Measurements from ENCODE around the gene FZD7. TPM values are rescaled to one million over a fixed set of nuclear protein-coding genes. Genes with fewer than 3 reads are reported as not detected.

FZD7 gene
- 10 to 100 TPM; 11.3 to 42.0 (median 25.5) TPM for total RNA-seq
- polyA plus RNA-seq: 1 to 10 TPM; 1.7 to 8.8 TPM
- long read RNA-seq, donor 1, transcript FZD7-201 (1 exons, 3,859 nt): major isoform, 57 of 57 reads
- long read RNA-seq, donor 1, partial matches to known transcripts: 0 of 57 reads
- long read RNA-seq, donor 1, other reads (novel, unspliced or antisense): 0 of 57 reads
- long read RNA-seq, donor 2, transcript FZD7-201 (1 exons, 3,859 nt): major isoform, 49 of 50 reads
- long read RNA-seq, donor 2, partial matches to known transcripts: 0 of 50 reads
- long read RNA-seq, donor 2, other reads (novel, unspliced or antisense): 1 of 50 reads
- long read RNA-seq, donor 3, transcript FZD7-201 (1 exons, 3,859 nt): major isoform, 41 of 41 reads
- long read RNA-seq, donor 3, partial matches to known transcripts: 0 of 41 reads
- long read RNA-seq, donor 3, other reads (novel, unspliced or antisense): 0 of 41 reads

DNA sequence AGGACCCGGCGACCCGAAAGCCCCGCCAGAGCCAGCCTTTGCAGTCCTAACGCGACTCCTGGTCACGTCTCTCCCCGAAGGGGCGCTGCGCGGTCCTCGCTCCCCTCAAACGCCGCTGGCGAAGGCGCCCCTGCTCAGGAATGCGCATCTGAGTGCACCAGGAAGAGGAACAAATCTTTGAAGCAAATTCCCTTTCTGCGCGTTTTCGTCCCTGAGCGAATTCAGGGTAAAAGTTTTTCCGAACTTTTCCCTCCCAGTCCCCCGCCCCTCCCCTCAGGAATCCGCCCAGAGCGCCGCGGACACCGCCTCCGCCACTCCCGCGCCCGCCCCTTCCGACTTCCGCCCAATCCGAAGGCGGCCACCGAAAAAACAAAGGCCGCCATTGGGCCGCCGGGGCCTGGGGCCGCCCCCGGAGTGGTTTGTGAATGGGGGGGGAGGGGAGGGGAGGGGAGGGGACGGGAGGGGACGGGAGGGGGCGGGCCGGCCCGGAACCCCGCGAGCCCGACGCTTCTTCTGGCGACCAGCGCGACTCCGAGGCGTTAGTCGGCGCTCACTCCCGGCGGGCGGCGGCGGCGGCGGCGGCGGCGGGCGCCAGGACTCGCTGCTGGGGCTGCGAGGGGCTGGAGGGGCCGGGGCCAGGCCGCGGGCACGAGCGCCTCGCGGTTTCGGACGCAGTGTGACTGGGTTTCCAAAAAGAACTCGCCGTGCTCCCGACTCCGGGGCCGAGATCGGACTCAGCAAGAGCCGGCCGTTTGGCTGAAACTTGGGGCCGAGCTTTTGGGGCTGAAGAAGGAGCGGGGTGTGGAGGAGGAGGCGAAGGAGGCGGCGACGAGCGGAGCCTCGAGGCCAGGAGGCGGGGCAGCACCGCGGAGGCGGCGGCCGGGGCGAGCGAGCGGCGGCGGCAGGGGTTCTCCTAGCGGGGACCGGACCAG is at the start of gene FZD7:
Gene FZD7 (plus strand): TSS at position 539 of the 932 bp plus-strand sequence. CDS start 793 bp downstream, outside the sequence.
- peak; percentile 90 to 94 (median 91) for ATAC-seq
- peak within 1 kb of the TSS; percentile 52 to 90 (median 79) for H3K4me3 ChIP-seq
- 0 to 1% (median 1%) methylated on average over 37 to 109 of the region's 109 CpGs for WGBS, 4 donors
- intact Hi-C loops (cut with DNase I): loop anchor here in 7 of 10 donors (2.0 to 10.0 kb wide), 10 partner anchors 131 to 251 kb away; partner anchors contain the start of gene ALS2 (in 2 of the 7)
- TF ChIP-seq, protein P1, sequence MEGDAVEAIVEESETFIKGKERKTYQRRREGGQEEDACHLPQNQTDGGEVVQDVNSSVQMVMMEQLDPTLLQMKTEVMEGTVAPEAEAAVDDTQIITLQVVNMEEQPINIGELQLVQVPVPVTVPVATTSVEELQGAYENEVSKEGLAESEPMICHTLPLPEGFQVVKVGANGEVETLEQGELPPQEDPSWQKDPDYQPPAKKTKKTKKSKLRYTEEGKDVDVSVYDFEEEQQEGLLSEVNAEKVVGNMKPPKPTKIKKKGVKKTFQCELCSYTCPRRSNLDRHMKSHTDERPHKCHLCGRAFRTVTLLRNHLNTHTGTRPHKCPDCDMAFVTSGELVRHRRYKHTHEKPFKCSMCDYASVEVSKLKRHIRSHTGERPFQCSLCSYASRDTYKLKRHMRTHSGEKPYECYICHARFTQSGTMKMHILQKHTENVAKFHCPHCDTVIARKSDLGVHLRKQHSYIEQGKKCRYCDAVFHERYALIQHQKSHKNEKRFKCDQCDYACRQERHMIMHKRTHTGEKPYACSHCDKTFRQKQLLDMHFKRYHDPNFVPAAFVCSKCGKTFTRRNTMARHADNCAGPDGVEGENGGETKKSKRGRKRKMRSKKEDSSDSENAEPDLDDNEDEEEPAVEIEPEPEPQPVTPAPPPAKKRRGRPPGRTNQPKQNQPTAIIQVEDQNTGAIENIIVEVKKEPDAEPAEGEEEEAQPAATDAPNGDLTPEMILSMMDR (IDR thresholded peaks at IDR 0.05): peak in 3 of 12 donors; percentile 18 to 35 (median 19)
- TF ChIP-seq POLR2A (IDR thresholded peaks at IDR 0.05): peak; percentile 53 to 83
- peaks cover 0 to 52% (median 5%) of the 10 kb centered on the region in 9 donors for H3K27me3 ChIP-seq
- peaks cover 0 to 37% (median 17%) of the 10 kb centered on the region in 12 donors for H3K4me1 ChIP-seq
- H3K36me3 ChIP-seq: no peaks in the 10 kb centered on the region
- DNase-seq: peak; percentile 94 to 96 (median 94)
- H3K9me3 ChIP-seq: no peaks in the 10 kb centered on the region
- H3K27ac ChIP-seq: peak within 1 kb of the TSS; percentile 89 to 99 (median 95)

DNA sequence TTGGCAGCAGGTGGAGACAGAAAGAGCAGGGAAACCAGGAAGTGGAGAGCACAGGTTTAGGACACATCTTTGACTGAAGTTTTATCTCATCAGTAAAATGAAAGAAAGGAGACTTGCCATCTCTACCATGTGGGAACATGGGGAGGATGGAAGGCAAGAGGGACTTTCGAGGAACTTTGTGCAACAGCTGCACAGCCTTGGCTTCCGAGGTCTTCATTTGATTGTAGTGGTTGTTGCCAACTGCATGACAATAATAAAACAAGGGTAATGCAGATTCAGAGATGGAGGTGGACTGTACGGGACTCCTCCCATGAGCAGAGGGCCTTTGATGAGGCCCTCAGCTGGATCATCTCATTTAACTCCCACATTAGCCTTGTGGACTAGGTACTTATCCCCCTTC is 49.3 kb upstream of the FZD7 start:
- Histone ChIP-seq H3K9me3 (no peaks in the 10 kb centered on the region), H3K36me3 (no peaks in the 10 kb centered on the region), H3K4me3 (no peak overlapping the region), H3K27me3 (peaks cover 0 to 3% (median 0%) of the 10 kb centered on the region in 9 donors), H3K4me1 (no peaks in the 10 kb centered on the region), H3K27ac (no peak overlapping the region)
- intact Hi-C loops (cut with DNase I): no loop called here
- TF ChIP-seq, protein P1 (IDR thresholded peaks at IDR 0.05): no peak
- no peak for TF ChIP-seq POLR2A (IDR thresholded peaks at IDR 0.05)
- ATAC-seq (no peak), DNase-seq (no peak)
- 91 to 94% (median 92%) methylated on average over 3 of the region's 3 CpGs for WGBS, 4 donors

DNA sequence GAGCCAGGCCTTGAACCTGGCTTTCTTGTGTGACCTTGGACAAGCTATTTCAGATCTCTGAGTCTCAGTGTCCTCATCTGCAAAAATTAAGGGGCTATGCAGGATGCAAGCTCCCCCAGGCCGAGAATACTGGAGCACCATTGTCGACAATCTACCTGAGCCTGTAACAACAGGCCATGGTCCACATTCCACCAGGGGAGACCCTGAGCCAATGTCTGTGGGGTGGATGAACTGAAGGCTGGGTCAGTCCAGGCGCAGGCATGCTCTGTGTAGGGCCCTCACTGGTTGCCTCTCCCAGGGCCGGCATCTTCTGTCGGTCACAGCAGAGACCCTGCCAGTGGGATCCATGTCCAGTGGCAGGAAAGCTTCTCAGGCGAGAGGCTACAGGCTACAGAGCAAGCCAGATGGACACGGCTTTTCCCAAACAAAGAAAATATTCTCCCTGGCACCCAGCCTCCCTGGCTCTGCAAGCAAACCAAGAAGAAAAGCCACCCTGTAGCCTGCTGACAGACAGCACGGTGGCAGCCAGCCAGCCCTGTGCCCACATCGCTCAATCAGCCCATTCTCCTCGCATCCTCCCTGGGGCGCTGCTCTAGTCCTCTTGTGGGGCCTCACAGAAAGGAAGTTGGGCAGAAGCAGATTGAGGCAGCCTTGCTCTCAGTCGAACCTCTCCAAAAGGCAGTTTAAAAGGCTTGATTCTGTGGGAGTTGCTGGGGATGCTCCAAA is 48.7 kb upstream of the FZD7 start:
- ATAC-seq (peak in 2 of 4 donors; percentile 13 to 33), DNase-seq (no peak)
- no peaks in the 10 kb centered on the region for H3K27me3 ChIP-seq
- H3K4me3 ChIP-seq: no peak overlapping the region
- no peak for TF ChIP-seq POLR2A (IDR thresholded peaks at IDR 0.05)
- TF ChIP-seq, protein P1 (IDR thresholded peaks at IDR 0.05): no peak
- no peaks in the 10 kb centered on the region for H3K4me1 ChIP-seq
- intact Hi-C loops (cut with DNase I): no loop called here
- H3K27ac ChIP-seq: no peak overlapping the region
- H3K9me3 ChIP-seq: no peaks in the 10 kb centered on the region
- WGBS, 4 donors: 77 to 86% (median 77%) methylated on average over 9 to 12 of the region's 12 CpGs
- H3K36me3 ChIP-seq: no peaks in the 10 kb centered on the region
